ENCODE measurements around the gene RNF149.

GRCh38 chr2:101341421-101341820 lies 32.9 kb upstream of the RNF149 start:
- TF ChIP-seq POLR2A (IDR thresholded peaks at IDR 0.05; ENCODE audit: extremely low read depth, insufficient read length) (no peak), MYC (IDR thresholded peaks at IDR 0.05; ENCODE audit: low read depth, low read length) (no peak), MAX (IDR thresholded peaks at IDR 0.05; ENCODE audit: low read depth, low read length) (no peak)
- TF ChIP-seq, protein P1, sequence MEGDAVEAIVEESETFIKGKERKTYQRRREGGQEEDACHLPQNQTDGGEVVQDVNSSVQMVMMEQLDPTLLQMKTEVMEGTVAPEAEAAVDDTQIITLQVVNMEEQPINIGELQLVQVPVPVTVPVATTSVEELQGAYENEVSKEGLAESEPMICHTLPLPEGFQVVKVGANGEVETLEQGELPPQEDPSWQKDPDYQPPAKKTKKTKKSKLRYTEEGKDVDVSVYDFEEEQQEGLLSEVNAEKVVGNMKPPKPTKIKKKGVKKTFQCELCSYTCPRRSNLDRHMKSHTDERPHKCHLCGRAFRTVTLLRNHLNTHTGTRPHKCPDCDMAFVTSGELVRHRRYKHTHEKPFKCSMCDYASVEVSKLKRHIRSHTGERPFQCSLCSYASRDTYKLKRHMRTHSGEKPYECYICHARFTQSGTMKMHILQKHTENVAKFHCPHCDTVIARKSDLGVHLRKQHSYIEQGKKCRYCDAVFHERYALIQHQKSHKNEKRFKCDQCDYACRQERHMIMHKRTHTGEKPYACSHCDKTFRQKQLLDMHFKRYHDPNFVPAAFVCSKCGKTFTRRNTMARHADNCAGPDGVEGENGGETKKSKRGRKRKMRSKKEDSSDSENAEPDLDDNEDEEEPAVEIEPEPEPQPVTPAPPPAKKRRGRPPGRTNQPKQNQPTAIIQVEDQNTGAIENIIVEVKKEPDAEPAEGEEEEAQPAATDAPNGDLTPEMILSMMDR (IDR thresholded peaks at IDR 0.05; ENCODE audit: low read depth, low read length): no peak

Data from NB4 (cell line).